Fibroblast of skin of left quadriceps (primary cell): ENCODE measurements around the gene PLEKHA6.
A peak's percentile ranks its signal among the peaks of the same experiment; 100 is the strongest.

Experiments used
- DNase-seq, 2 experiments: peaks; one replicate each; pipeline ENCODE4 v3.0.0-alpha.2; 2013; ENCODE audit warnings: low read depth in 2 of 2

The PLEKHA6 gene

DNA sequence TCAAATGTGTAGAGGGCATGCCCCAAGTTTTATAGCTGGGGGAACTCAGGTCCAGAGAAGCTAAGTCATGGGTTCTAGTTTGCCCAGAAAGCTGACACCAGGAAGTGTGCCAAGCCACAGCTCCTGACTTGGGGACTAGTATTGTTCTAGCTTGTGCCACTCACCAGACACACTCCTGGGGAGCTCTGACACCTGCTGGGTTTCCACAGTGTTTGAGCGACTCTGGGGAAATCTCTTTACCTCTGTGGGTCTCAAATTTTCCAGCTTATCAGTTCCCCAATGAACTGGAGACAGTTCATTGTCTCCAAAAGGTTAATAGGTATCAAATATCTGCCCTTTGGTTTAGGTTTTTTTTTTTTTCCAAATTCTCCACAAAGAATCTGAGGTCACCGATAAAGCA lies 167.7 kb downstream of the PLEKHA6 start:
- no peak for DNase-seq

DNA sequence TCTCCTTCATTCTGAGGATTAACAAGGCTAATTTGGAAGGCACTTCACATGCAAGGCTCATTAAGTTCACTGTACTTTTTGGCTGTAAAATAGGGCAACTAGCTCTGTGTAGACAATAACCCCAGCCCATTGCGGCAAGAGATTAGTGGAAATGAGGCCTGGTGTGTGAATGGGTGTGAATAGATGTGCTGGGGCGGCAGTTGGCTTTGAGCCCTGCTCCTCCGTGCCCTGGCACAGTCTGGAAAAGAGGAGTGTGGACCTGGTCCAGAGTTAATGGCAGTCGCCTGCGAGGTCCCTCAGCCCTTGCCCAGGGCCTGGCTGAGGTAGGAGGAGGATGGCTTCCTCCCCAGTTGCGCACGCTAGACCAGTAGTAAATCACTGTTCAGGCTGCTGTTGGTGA lies 168.3 kb downstream of the PLEKHA6 start:
- DNase-seq, result no peak

DNA sequence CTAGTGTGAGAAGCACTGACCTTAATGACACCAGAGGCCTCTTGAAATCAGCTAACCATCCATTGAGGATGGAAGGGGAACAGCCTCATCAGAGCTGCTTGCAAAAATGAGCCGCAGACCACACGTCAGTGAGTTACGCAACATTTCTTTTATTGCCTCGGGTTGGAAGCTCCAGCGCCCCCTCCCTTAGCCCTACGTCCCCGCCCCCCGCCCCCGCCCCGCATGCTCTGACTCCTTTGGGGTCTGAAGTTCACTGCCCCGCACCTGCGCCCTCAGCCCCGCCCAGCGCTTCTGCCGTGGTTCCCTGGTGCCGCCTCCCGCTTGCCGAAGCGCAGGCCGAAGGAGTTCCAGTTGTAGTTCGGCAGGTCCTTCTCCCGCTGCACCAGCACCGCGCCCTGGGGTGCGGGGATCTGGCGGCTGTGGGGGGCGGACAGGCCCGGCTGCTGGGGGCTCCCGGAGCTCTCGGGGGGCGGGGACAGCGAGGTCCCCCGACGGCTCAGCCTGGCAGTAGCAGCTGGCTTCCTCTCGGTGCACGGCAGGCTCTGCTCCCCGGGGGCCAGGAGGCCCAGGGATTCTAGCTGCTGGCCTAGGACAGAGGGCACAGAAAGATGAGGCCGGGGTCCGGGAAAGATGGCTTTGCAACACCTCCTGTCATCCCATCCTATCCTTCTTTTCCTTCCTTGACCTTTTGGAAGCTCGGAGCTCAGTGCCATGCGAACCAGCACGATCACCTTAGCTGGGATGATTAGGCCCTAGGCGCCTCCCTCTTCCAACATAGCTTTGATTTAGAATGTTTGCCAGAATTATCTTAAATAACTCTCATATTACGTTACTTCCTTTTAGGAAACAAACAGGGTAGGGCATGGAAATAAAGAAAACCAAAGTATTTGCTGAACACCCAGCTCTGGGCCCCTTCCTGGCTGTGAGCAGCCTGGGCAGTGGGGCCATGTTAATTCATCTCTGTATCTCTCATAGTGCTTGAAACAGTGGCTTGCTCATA lies 169.2 kb downstream of the PLEKHA6 start:
- peak in 1 of 2 experiments; percentile 36 for DNase-seq

DNA sequence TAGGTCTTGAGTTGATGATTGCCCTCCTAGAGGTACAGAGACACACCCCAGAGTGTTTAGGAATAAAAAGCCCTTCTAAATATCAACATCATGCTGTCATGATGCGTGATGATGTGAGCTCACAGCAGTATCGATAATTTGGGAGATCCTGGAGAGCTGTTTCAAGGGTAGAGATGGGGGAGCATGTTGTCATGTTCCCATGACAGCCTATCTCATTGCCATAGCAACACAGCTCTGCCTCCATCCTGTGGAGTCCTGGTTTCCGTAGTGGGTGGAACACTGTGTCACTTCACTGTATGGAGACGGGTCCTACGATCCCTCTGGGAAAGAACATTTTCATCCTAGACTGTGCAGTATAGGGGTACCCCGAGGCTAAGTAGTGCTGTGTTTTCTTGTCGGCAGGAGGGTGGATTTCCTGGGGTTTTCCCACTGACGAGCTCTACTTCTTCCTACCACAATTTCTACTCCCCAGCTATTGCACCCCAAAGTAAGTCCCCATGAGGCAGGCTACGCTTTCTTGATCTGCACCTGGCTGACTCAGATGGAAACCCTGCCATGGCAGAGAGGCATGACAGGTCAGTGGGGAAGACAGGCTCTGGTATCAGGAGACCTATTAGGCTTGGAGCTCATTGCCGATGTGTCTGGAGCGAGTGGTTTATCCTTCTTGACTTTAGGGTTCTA lies 170.6 kb downstream of the PLEKHA6 start:
- DNase-seq, result no peak

DNA sequence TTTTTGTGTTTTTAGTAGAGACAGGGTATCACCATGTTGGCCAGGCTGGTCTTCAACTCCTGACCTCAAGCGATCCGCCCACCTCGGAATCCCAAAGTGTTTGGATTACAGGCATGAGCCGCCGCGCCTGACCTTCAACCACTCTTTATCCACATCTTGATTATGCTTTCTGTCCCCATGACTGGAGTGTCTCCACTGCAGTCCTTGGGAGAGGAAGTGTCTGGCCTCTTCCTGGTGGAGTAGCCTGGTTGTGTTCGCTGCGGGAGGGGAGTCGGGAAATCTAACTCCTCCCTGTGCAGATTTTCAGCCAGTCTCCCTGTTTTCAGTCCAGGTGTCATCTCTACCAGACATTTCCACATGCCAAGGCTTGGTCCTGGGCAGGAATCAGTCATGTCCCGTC lies 173.1 kb downstream of the PLEKHA6 start:
- no peak for DNase-seq

DNA sequence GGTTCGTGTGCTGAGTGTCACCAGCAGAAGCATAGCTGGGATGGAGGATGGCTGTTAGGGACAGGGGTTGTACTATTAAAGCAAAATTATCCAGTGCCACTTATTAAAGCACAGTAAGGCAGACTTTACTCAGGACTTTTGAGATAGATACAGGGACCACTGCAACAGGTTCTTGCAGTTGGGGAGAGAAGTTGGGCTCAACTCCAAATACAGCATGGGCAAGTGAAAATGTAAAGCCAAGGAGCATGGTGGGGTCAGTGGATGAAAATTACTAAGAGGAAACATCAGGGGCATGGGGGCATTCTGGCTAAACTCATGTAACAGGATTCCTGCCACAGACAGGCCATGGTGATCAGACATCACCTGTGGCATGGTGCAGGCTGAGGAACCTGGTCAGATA lies 178.6 kb downstream of the PLEKHA6 start:
- no peak for DNase-seq

DNA sequence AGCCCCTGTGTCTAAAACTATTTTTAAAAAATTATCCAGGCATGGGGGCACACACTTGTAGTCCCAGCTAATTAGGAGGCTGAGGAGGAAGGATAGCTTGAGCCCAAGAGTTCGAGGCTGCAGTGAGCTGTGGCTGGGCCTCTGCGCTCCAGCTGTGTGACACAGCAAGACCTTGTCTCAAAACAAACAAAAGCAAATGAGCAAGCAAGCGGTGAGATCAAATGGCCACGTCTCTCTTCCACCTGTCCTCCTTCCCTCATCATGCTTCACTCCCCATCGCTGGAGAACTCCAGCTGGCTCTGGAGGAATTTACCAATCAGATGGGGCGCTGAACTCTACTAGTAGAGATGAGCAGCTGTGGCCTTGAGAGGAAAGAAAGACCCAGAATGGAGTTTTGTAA lies 179.6 kb downstream of the PLEKHA6 start:
- no peak for DNase-seq

DNA sequence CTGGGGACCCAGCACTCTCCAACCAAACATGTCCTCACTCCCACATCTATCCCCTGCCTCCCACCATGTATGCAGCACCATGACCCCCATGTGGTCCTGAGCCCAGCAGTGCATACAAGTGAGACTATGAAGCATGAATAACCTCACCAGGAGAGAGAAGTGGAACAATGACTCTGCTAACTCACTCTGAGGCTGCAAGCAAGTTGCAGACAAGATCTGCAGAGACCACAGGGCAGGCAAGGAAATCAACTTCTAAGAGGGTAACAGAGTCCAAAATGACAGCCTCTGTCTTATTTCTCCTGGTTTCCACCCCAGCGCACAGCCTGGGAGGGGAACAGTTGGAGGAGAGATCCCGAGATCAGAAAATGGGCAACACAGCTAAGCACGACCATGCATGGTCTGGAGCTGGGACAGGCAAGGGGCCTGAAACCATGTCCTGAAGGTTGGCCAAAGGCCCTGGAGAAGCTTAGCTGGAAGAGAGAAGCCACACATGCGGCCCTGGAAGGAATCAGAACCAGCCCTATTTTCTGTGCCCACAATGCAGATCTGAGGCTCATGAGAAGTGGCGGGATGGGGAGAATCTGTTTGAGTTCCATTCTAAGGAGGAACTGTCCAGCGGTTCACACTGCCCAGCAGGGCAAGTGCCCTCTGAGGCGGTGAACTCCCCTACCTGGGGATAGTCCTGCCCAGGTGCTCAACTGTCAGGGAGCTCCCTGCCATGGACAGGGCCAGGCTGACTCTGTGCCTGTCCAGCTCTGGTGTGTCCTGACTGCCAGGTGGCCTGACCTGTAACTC lies 181.0 kb downstream of the PLEKHA6 start:
- no peak for DNase-seq

DNA sequence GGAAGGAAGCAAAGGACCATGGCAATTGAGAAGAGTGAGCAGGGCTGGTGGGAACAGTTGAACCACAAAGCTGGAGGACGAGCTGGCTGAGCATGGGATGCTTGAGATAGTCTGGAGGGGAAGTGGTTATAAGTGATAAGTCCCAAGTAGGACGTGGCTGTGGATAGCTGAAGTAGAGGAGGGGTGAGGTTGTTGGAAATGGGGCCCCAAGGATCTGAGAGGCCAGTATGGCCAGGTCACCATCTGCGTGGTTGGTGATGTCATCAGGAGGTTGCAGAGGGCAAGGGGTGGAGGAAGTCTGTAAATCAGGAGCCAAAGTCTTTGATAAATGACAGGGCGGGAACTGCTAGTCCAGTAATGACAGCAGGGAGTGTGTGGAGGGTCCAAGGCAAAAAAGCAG lies 182.6 kb downstream of the PLEKHA6 start:
- DNase-seq, result no peak

DNA sequence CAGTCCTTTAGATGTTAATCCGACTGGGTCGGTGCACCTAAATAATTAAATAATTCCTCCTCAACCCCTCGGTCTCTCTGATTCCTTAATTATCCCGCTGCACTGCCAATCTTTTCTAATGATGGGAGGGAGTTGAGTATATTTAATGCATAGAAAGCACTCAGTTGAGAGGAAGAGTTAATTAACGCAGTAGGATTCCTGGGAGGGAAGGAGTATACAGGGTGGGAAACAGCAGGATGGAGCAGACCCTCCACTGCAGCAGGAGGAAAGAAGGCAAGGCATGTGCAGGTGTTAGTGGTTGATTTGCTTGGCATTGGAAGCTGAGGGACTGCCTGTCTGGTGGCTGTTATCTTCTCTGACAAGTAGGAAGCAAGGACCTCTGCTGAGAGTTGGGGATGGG lies 183.7 kb downstream of the PLEKHA6 start:
- DNase-seq, result no peak

DNA sequence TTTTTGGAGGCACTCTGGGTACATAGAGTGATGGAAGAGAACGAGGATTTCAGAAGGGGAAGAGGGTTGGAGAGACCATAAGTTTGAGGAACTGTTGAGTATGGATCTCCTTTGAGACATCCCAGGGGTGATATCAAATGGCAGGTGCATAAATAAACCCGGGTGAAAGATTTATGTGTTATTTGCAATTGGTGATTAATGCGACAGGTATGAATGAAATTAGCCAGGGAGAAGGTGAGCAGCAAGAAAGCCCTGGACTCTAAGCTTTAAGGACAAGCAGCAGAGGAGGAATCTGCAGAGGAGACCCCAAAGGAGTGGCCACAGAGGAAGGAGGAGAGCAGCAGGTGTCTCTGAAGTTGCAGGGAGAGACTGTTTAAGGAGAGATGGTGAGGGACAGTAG lies 184.8 kb downstream of the PLEKHA6 start:
- no peak for DNase-seq

DNA sequence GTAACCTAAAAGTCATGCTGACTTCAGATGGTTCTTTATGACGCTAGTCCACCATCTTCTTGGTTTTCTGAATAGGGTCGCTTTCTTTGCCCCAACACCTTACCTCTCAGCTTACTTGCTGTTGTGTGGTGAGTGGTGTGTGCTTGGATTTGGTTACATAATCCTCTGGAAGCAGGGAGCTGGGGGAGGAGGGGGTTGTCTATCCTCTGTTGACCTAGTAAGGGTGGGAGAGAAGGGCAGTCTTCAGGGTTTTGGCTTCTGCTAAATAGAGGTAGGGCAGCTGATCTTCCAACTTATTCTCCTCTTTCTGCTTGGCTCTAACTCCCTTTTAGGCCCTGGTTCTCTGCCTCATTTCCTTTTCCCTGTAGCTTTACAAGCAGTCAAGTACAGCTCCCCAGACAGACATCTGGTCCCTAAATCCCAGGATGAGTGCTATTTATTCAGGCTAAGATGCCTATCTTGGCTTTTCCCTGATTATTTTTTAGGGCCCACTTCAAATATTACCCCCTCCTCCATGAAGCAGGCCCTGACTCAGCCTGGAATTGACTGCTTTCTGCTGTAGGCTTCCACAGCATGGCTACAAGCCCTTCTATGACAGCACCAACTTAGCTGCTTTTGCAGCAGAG lies 187.2 kb downstream of the PLEKHA6 start:
- no peak for DNase-seq

DNA sequence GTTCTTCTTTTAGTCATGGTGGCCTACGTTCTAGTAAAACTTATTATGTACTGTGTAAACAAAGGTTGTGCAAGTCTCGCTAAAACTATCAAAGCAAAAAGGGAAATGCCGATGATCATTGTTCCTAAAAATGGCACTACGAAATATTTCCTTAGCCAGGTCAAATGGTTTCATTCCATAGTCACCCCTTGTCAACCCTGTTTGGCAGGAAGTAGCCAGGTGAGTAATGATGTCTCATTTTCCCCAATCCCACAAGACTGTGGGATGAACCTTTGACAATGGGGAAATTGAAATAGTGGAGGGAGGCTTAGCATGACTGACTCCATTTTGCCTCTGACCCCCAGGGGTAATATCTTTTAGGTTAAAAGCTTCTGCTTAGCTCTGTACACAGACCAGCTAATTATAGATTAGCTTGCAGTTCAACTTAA lies 188.0 kb downstream of the PLEKHA6 start:
- DNase-seq, result peak in 1 of 2 experiments; percentile 6

DNA sequence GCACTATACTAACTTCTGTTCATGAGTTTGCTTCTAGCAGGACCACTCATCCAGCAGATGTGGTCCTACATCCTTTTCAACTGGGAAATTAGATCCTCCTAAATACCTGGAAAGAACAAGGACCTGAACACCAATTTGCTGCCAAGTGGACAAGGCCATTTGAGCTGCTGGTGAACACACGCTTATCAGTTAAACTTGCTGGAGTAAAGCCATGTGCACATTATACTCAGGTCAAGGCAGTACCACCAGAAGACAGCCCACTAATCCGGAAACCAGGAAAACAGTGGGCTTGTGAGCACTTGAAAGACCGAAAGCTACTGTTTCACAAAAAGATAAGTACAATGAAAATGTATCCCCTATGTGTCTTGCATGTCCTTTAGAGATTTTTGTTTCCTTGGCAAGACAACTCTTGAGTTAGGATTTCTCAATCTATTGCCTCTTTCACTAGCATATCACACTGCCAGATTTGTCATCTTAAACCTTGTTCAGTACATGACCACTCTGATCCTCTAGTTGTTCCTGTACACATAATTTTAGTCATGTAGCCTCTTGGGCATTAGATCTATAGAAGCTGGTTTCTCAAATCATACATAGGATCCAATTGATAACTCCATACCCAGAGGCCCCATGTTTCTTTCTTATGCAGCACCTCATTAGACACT lies 189.1 kb downstream of the PLEKHA6 start:
- DNase-seq, result no peak

DNA sequence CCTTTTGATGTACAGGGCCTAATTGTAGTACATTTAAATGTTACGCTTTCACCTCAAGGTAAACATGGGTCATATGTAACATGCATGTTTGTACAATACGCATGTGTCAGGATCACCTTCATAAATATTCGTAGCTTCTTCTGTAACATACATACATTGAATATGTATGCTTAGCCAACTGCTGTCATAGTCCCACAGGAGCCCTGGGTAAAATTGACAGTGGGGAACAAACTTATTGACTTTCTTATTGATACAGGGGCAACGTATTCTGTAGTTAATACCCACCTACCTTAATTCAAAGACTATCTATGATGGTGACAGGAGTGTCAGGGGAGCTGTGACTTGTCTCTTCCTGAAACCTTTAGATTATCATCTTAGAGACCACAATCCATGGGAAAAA lies 189.9 kb downstream of the PLEKHA6 start:
- DNase-seq, result no peak
